DOHH2 (cell line): ENCODE results near the gene TFIP11.

Source experiments
- H3F3A ChIP-seq: fragments of 200-600 bp; sonication (generic), shearing (Covaris generic); 2 replicates; pipeline ENCODE4 v1.6.0; 2016; ENCODE audit warnings: antibody characterized with exemption, mild to moderate bottlenecking; ENCODE audit not compliant: control insufficient read depth, insufficient read depth
- H3K27ac ChIP-seq: fragments of 200-600 bp; sonication (generic); 2 replicates; pipeline ENCODE4 v1.5.1; 2014; ENCODE audit warnings: low read depth, mild to moderate bottlenecking, low read length, moderate library complexity
- H3K27me3 ChIP-seq: fragments of 200-600 bp; sonication (generic); 2 replicates; pipeline ENCODE4 v1.6.1; 2014; ENCODE audit warnings: mild to moderate bottlenecking, low read length, mixed read lengths; ENCODE audit not compliant: control insufficient read depth
- H3K36me3 ChIP-seq: fragments of 200-600 bp; sonication (generic); 2 replicates; pipeline ENCODE4 v1.6.1; 2014; ENCODE audit warnings: mild to moderate bottlenecking, low read length, moderate library complexity, mixed read lengths; ENCODE audit not compliant: control insufficient read depth
- H3K4me1 ChIP-seq: fragments of 200-600 bp; sonication (generic); 2 replicates; pipeline ENCODE4 v1.6.1; 2014; ENCODE audit warnings: mild to moderate bottlenecking, low read length, mixed read lengths; ENCODE audit not compliant: control insufficient read depth
- H3K4me2 ChIP-seq: fragments of 200-600 bp; sonication (generic); 2 replicates; pipeline ENCODE4 v1.6.0; 2014; ENCODE audit warnings: mild to moderate bottlenecking, low read length, moderate library complexity
- H3K4me3 ChIP-seq: fragments of 200-600 bp; sonication (generic); 2 replicates; pipeline ENCODE4 v1.5.1; 2014; ENCODE audit warnings: mild to moderate bottlenecking, low read length, mixed read lengths
- H3K79me2 ChIP-seq: fragments of 200-600 bp; sonication (generic); 2 replicates; pipeline ENCODE4 v1.6.1; 2014; ENCODE audit warnings: mild to moderate bottlenecking, low read length, mixed read lengths; ENCODE audit not compliant: control insufficient read depth
- H3K9me2 ChIP-seq: fragments of 200-600 bp; sonication (generic); replicated peaks from 2 replicates; pipeline ENCODE4 v1.6.1; 2014; ENCODE audit warnings: mild to moderate bottlenecking, low read length, mixed read lengths; ENCODE audit not compliant: control insufficient read depth
- H3K9me3 ChIP-seq: fragments of 200-600 bp; sonication (generic); 2 replicates; pipeline ENCODE4 v1.6.1; 2014; ENCODE audit warnings: antibody characterized with exemption, low read length, mixed read lengths; ENCODE audit not compliant: control insufficient read depth, insufficient read depth
- H4K20me1 ChIP-seq: fragments of 200-600 bp; sonication (generic); 2 replicates; pipeline ENCODE4 v1.6.0; 2014; ENCODE audit warnings: low read depth, mild to moderate bottlenecking, antibody characterized with exemption, low read length, moderate library complexity; ENCODE audit not compliant: control insufficient read depth, insufficient read depth
- CTCF ChIP-seq: fragments of 200-600 bp; sonication (generic); IDR thresholded peaks from one replicate; pipeline ENCODE4 v1.5.1; 2014; ENCODE audit warnings: antibody characterized with exemption, mild to moderate bottlenecking, low read depth, low read length; ENCODE audit not compliant: poor library complexity, severe bottlenecking
- EZH2phosphoT487 ChIP-seq: fragments of 200-600 bp; sonication (generic); IDR thresholded peaks from 2 replicates; pipeline ENCODE4 v1.6.1; 2017; ENCODE audit warnings: borderline replicate concordance, mild to moderate bottlenecking, antibody characterized with exemption, low read length, moderate library complexity, mixed read lengths

Gene TFIP11

GRCh38 chr22:26496456-26496855 lies 15.8 kb downstream of the TFIP11 start:
- H3K36me3 ChIP-seq, result peaks cover 84% of the 10 kb centered on the region
- no peaks in the 10 kb centered on the region for H4K20me1 ChIP-seq
- TF ChIP-seq CTCF (no peak), EZH2phosphoT487 (no peak)
- no peak overlapping the region for H3K4me2 ChIP-seq
- H3K9me3 ChIP-seq, result no peaks in the 10 kb centered on the region
- H3K9me2 ChIP-seq, result no peaks in the 10 kb centered on the region
- no peaks in the 10 kb centered on the region for H3K27me3 ChIP-seq
- no peak overlapping the region for H3K4me3 ChIP-seq
- H3K79me2 ChIP-seq, result peaks cover 43% of the 10 kb centered on the region
- H3F3A ChIP-seq, result peaks cover under 1% of the 10 kb centered on the region; the same call in 1 of the 2 replicates
- peaks cover under 1% of the 10 kb centered on the region; the same call in 1 of the 2 replicates for H3K4me1 ChIP-seq
- H3K27ac ChIP-seq, result no peak overlapping the region

- peaks cover 6% of the 10 kb centered on the region; the same call in 1 of the 2 replicates for H3F3A ChIP-seq
- H3K9me3 ChIP-seq, result no peaks in the 10 kb centered on the region
- H3K27ac ChIP-seq, result no peak overlapping the region
- peaks cover 8% of the 10 kb centered on the region for H3K4me1 ChIP-seq
- no peak overlapping the region for H3K4me3 ChIP-seq
- H3K27me3 ChIP-seq, result no peaks in the 10 kb centered on the region
- H3K9me2 ChIP-seq, result no peaks in the 10 kb centered on the region
- H3K36me3 ChIP-seq, result peaks cover 87% of the 10 kb centered on the region
- H4K20me1 ChIP-seq, result no peaks in the 10 kb centered on the region
- no peak for TF ChIP-seq EZH2phosphoT487
- TF ChIP-seq CTCF, result no peak
- H3K4me2 ChIP-seq, result no peak overlapping the region
- peaks cover 51% of the 10 kb centered on the region for H3K79me2 ChIP-seq
Observed at GRCh38 chr22:26494506-26494905, 17.8 kb downstream of the TFIP11 start.

- H3K9me2 ChIP-seq, result no peaks in the 10 kb centered on the region
- TF ChIP-seq CTCF (no peak), EZH2phosphoT487 (no peak)
- peaks cover 31% of the 10 kb centered on the region for H3K4me1 ChIP-seq
- no peak overlapping the region for H3K27ac ChIP-seq
- H3K27me3 ChIP-seq, result no peaks in the 10 kb centered on the region
- no peaks in the 10 kb centered on the region for H4K20me1 ChIP-seq
- H3K36me3 ChIP-seq, result peaks cover 97% of the 10 kb centered on the region
- H3K4me2 ChIP-seq, result no peak overlapping the region
- H3K4me3 ChIP-seq, result no peak overlapping the region
- H3F3A ChIP-seq, result peaks cover 15% of the 10 kb centered on the region
- peaks cover 68% of the 10 kb centered on the region for H3K79me2 ChIP-seq
- H3K9me3 ChIP-seq, result no peaks in the 10 kb centered on the region
Observed at GRCh38 chr22:26492220-26492619, 20.1 kb downstream of the TFIP11 start.
